NCI-H146 treated with DMSO at 0.1 percent for 48 hours (cell line): Measurements from ENCODE around the gene CCT8.
"Not testable (repeated sequence)": the region's sequence is repeated elsewhere in the genome, so short reads cannot be mapped to it uniquely, and the experiment has no call there.

ENCODE experiments used
- DNase-seq: peaks from one replicate; lab custom pipeline; 2025; ENCODE audit not compliant: unreplicated experiment; lab: John Stamatoyannopoulos, UW

The CCT8 gene

DNA sequence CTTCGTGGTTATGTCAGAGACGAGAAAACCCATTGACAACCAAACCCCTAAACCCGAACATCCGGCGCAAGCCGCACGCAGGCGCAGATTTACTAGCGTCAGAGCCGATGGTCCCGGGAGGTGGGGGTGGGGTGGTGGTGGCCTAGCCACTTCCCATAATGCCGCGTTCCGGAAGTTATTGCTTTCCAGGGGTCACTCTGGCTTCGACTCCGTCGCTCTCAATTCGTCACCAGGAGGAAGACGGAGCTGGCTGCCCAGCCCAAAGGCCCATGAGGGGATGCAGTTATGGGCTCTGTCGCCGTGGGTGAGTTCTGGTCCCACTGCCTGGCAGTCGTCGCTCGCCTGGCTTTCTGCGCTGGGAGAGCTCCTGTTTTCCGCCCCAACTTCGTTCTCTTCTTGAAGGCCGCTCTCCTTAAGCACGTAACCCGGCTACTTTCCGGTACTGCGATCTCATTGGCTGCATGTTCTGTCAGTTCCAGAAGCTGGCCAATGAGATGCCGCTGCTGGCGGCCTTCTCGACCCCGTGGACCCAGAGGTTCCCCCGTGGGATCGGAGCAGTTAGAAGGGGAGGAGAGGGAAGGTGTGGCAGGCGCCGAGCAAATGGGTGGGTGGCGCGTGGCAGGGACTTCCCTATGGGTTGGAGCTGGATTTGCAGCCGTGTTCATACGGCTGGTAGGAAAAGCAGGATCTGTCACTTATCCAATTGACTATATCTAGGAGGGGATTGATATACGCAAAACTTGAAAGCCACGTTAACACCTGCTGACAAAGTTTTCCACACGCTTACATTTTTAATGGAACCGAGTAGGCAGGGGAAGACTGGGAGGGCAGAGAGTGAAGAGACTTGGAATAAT lies 48.7 kb downstream of the CCT8 start, which contains the start of gene USP16:
Gene USP16, plus strand, starts transcription at position 195 of the 854 bp plus-strand sequence. CDS start 3,246 bp downstream, outside the sequence.
- peak; percentile 75 for DNase-seq

GRCh38 chr21:29022166-29022565 lies 51.3 kb downstream of the CCT8 start:
- no peak for DNase-seq

DNA sequence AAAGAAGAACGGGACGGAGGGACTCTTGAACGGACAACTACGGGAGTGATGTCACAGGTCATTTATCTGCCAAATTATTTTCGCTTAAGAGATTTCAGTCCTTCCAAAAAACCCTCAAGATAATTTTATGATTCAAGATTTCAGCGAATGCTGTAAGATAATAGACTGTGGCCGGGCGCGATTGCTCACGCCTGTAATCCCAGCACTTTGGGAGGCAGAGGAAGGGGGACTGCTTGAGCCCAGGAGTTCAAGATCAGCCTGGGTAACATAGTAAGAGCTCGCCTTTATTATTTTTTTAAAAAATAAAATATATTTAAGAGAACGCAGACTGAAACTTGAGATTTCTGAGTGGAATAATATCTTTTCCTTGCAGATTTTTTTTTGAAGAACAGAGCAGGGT lies 54.9 kb downstream of the CCT8 start:
- DNase-seq, result no peak

DNA sequence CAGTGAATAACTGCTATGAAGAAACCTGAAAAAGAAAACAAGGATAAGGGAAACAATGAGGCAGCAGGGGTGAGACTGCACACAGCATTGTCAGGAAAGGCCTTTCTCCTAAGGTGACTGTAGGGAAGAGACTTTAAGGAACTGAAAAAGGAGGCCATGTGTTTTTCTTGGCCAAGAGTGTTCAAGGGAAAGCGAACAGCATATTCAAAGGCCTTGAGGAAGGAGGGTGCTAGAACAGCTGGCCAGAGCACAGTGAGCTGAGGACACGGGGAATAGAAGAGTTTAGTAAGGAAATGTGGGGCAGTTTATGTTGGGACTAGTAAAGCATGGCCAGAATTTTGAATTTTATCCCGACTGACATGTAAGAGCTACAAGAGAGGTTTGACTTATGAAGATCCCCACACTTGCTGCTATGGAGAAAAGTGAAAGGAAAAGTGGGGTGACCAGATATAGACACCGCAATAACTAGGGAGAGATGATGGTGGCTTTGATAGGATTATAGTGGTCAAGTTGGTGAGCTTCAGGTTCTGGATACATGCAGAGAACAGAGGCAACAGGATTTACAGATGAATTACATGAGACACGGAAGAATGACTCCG lies 55.7 kb downstream of the CCT8 start:
- no peak for DNase-seq

DNA sequence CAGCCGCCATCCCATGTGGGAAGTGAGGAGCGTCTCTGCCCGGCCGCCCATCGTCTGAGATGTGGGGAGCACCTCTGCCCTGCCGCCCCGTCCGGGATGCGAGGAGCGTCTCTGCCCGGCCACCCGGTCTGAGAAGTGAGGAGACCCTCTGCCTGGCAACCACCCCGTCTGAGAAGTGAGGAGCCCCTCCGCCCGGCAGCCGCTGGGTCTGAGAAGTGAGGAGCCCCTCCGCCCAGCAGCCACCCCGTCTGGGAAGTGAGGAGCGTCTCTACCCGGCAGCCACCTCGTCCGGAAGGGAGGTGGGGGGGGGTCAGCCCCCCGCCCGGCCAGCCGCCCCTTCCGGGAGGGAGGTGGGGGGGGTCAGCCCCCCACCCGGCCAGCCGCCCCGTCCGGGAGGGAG lies 62.2 kb downstream of the CCT8 start:
- not testable (repeated sequence) for DNase-seq

DNA sequence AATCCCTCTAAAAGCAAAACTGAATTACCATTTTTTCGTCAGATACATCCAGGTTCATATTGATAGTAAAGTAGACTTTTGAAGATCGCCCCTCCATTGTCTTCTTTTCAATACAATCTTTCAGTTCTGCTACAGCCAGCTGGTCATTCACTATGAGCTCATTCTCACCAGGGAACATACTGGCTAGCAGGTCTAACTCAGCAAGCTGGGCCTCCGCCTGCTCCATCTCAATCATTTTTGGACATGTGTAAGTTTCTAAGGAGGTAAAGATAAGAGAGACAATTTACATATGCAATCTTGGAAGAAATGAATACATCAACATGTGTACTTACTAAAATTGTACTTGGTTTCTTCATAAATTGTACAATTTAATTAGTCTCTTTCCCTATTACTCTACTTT lies 65.1 kb downstream of the CCT8 start:
- DNase-seq, result no peak

DNA sequence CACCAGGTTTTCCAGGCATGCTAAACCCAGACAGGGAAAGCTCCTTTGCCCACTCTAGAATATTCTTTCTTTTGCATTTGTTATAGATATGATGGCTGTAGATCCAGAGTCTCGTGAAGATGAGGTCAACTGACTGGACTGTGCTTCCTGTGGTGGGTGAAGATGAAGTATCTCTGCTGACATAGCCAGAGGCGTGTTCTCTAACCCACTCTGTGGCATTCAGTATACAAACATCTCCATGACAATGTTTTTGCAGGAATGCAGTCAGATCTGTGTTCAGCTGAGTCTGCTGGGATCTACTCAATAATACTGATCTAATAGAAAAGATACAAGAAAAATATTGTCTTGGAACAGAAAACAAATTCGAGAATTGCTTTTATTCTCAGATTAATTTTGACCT lies 65.6 kb downstream of the CCT8 start:
- no peak for DNase-seq

DNA sequence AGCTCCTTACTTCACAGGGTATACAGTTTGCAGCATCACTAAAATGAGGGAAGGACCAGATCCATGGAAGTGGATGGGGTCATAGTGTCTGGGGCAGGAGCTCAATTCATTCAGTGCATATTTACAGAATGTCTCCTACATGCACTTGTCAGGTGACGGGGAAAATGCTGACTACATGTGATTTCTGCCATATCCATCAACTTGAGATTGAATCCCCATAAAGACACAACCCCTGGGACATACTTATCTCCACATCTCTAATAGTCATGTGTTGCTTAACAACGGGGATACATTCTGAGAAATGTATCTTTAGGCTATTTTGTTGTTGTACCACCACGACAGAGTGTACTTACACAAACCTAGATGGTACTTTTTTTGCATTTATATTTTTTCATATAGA lies 66.3 kb downstream of the CCT8 start:
- DNase-seq, result no peak
